ENCODE data around the gene NEDD4L.

DNA sequence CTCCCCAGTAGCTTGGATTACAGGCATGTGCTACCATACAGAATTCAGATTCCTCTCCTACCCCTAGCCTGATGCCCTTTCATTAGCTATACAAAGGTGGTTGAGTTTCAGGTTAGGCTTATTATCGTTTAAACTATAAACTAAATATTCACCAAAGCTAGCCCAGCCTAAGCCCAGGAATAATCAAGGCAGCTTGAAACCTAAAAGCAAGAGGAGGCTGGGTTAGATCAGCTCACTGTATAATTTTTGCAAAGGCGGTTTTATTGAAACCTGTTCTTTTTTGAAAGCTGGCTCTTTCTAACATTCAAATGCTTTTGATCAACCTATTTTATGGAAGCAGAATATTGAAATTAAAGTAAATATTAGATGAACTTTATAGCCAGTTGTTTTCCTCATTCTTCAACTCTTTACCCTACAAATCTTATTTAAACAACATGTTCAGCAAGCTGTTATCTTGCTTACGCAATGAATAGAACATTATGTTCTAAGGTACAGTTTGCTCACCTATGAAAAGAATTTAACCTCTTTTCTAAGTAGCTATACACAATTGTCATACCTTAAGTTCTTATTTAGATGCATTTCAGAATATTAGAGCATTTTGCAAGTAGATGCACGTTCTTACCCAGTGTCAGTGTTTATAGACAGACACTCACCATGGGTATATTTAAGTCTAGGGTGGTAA lies 241.6 kb downstream of the NEDD4L start:
- TF ChIP-seq CTCF (conservative IDR thresholded peaks at IDR 0.05; ENCODE audit: low read length): no peak
- no peak for TF ChIP-seq EZH2phosphoT487 (IDR thresholded peaks at IDR 0.05; ENCODE audit: borderline replicate concordance, low read depth, low read length)

All from OCI-LY7 (cell line).